ENCODE measurements around the gene IDUA.

GRCh38 chr4:1041147-1041935, 54.5 kb downstream of the IDUA start:
- TF ChIP-seq MAX (IDR thresholded peaks at IDR 0.05), result peak; percentile 76
- no peak for TF ChIP-seq TAF1 (IDR thresholded peaks at IDR 0.05; ENCODE audit: low read depth)
- TF ChIP-seq EP300 (IDR thresholded peaks at IDR 0.05; ENCODE audit: borderline replicate concordance), result peak; percentile 78
- TF ChIP-seq RAD21 (IDR thresholded peaks at IDR 0.05; ENCODE audit: low read depth), result no peak
- 0 out of 2 replicates have a peak, but pooled peaks have one; percentile 56 for TF ChIP-seq ZBTB7A (IDR thresholded peaks at IDR 0.05; ENCODE audit: low read depth)
- peak; percentile 66 for TF ChIP-seq TEAD4 (IDR thresholded peaks at IDR 0.05)
- no peak for TF ChIP-seq REST (IDR thresholded peaks at IDR 0.05; ENCODE audit: low read depth)
- no peak for TF ChIP-seq YY1 (IDR thresholded peaks at IDR 0.05; ENCODE audit: low read depth)
- TF ChIP-seq CEBPB (IDR thresholded peaks at IDR 0.05), result no peak
- TF ChIP-seq FOXM1 (IDR thresholded peaks at IDR 0.05; ENCODE audit: borderline replicate concordance, low read depth), result no peak
- no peak for TF ChIP-seq USF1 (IDR thresholded peaks at IDR 0.05)
- peak; percentile 62 for TF ChIP-seq NFIC (IDR thresholded peaks at IDR 0.05)
- TF ChIP-seq CREB1 (IDR thresholded peaks at IDR 0.05; ENCODE audit: low read depth), result no peak
